ENCODE measurements around the gene HSPB1. TPM values are rescaled to one million over a fixed set of nuclear protein-coding genes. Genes with fewer than 3 reads are reported as not detected.

The HSPB1 gene
- total and polyA plus RNA-seq, 2 donors (not counting 1 experiment from before 2014, with no cell fraction given) = 34.0 to 343 TPM

DNA sequence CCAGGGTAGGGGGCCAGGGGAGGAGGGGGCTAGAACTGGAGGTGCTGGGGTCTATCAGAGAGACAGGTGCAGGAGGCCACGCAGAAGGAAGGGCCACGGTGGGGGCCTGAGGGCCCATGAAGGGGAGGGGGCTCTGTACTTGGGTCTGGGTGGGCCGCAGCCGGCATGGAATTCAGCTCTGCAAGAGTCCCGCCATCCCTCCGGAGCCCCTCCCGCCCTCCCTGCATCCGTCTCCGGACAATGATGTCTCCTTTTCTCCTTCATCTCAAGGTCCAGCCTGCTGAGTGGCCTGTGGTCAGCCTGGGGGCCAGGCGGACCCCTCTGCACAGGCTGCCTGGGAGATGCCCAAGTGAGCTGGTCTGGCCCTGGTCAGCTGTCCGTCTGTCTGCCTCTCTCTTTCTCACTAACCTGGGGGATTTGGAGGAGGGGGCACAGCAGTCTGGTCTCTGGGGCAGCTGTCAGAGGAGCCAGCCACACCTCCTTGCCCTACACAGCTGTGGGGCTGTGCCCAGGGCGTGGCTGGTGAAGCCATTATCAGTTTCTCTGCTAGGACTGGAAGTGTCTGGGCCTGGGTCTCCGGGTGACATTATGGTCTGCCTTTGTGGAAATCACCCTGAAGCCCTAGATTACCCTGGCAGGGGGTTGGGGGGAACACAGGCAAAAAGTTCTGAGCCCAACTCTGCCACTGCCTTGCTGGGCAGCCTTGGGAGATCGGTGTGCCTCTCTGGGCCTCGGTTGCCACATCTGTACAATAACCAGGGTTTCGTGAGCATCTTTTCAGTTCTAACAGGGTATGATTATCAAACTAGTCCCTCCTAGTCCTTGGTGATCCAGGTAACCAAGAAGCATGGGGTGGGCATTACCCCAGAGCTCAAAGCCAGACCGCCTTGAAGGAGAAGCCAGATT lies 19.0 kb upstream of the HSPB1 start:
- Mint-ChIP-seq H3K4me1 (peaks cover 15% of the 10 kb centered on the region), H3K27ac (no peak overlapping the region), H3K9me3 (ENCODE audit: insufficient read depth) (no peaks in the 10 kb centered on the region), H3K4me3 (peak overlapping the region; percentile 77), H3K27me3 (peaks cover 38% of the 10 kb centered on the region)
- TF ChIP-seq EZH2 (IDR thresholded peaks at IDR 0.05; ENCODE audit: borderline replicate concordance, insufficient read depth, low read depth, low read length, poor library complexity, severe bottlenecking) = no peak
- intact Hi-C loops (cut with micrococcal nuclease) = no loop called here
- DNase-seq (no peak), ATAC-seq (ENCODE audit: low read depth) (no peak)
- WGBS (ENCODE audit: insufficient coverage) = 96% methylated on average over 13 of the region's 17 CpGs
- H3K4me1 ChIP-seq (ENCODE audit: control insufficient read depth in 2 of 2, insufficient read depth in 2 of 2, low read length in 2 of 2) = peaks cover 12 to 19% of the 10 kb centered on the region in 2 donors
- POLR2A ChIA-PET = interaction anchor here (0.7 kb wide), 1 partner anchor 52 kb away, joined by 6 read pairs; no protein-coding TSS in a partner anchor
- CTCF ChIA-PET = interaction anchor here (1.5 to 2.8 kb wide), 2 partner anchors 31 to 77 kb away, joined by 4 to 12 read pairs; no protein-coding TSS in a partner anchor
- peaks cover 0 to 4% (median 0%) of the 10 kb centered on the region in 3 donors for H3K9me3 ChIP-seq (ENCODE audit: control extremely low read depth in 1 of 3, control insufficient read depth in 2 of 3, insufficient read depth in 1 of 3, low read length in 2 of 3)
- H4K20me1 ChIP-seq (ENCODE audit: control insufficient read depth, insufficient read depth, low read length, poor library complexity, severe bottlenecking) = no peaks in the 10 kb centered on the region
- H3K36me3 ChIP-seq (replicated peaks in 1 of 2; ENCODE audit: control extremely low read depth in 1 of 2, control insufficient read depth in 1 of 2, extremely low read depth in 1 of 2, insufficient read depth in 2 of 2, low read length in 1 of 2) = no peaks in the 10 kb centered on the region
- peak overlapping the region; percentile 42 for H3K9ac ChIP-seq (ENCODE audit: low read length)
- H3K27ac ChIP-seq (ENCODE audit: low read length in 2 of 2) = no peak overlapping the region
- no peak overlapping the region for H3K4me3 ChIP-seq (ENCODE audit: control extremely low read depth in 1 of 5, extremely low read depth in 1 of 5, insufficient read depth in 1 of 5, low read depth in 2 of 5, low read length in 4 of 5)
- peak overlapping the region; percentile 85 for H3K4me2 ChIP-seq (replicated peaks; ENCODE audit: low read depth, low read length, poor library complexity, severe bottlenecking)
- H3K79me2 ChIP-seq (ENCODE audit: control insufficient read depth, insufficient read depth, low read length) = no peaks in the 10 kb centered on the region
- H2AFZ ChIP-seq (ENCODE audit: insufficient read depth, low read depth, low read length, poor library complexity, severe bottlenecking) = peak overlapping the region; percentile 38
- H3K27me3 ChIP-seq (replicated peaks in 1 of 4; ENCODE audit: control extremely low read depth in 1 of 4, control insufficient read depth in 3 of 4, insufficient read depth in 4 of 4, low read length in 3 of 4) = peaks cover 0 to 51% (median 18%) of the 10 kb centered on the region in 4 experiments

DNA sequence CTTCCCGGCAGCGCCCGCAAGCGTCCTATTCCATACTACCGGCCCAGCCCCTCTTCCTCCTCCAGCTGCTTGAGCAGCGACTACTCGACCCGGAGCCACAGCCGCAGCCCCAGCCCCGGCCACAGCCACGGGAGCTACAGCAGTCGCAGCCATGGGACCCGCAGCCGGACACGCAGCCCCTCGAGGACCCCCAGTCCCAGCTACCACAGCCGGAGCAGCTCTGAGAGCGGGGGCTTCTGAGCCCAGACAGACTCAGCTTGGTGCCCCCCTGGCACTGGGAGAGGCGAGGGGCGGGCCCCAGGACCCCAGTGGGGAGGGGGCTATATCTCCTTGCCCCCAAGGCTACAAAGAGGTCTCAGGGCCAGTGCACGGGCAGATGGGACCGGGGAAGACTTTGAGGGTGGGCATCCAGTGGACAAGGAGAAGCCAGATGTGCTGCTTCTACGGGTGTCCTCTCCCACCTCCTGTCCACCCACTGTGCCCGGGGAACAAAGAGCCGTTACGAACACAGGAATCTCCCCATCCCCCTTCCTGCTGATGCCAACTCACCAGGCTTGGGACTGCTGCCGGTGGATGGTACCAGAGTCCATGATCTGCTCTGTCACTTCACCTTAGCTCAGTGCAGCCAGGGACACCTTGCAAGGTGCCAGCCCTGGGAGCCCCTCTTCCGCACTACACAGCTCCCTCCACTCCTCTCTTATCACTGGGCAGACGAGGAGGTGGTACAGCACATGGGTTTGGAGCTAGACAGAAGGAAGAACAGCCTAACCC lies 16.7 kb upstream of the HSPB1 start:
- H3K9me3 Mint-ChIP-seq (ENCODE audit: insufficient read depth) = no peaks in the 10 kb centered on the region
- Histone ChIP-seq H3K27me3 (replicated peaks in 1 of 4; ENCODE audit: control extremely low read depth in 1 of 4, control insufficient read depth in 3 of 4, insufficient read depth in 4 of 4, low read length in 3 of 4) (peaks cover 0 to 44% (median 15%) of the 10 kb centered on the region in 4 experiments), H3K4me3 (ENCODE audit: control extremely low read depth in 1 of 5, extremely low read depth in 1 of 5, insufficient read depth in 1 of 5, low read depth in 2 of 5, low read length in 4 of 5) (no peak overlapping the region), H4K20me1 (ENCODE audit: control insufficient read depth, insufficient read depth, low read length, poor library complexity, severe bottlenecking) (no peaks in the 10 kb centered on the region), H3K9ac (ENCODE audit: low read length) (no peak overlapping the region), H3K79me2 (ENCODE audit: control insufficient read depth, insufficient read depth, low read length) (no peaks in the 10 kb centered on the region), H3K4me2 (replicated peaks; ENCODE audit: low read depth, low read length, poor library complexity, severe bottlenecking) (no peak overlapping the region), H3K27ac (ENCODE audit: low read length in 2 of 2) (no peak overlapping the region), H3K9me3 (ENCODE audit: control extremely low read depth in 1 of 3, control insufficient read depth in 2 of 3, insufficient read depth in 1 of 3, low read length in 2 of 3) (peaks cover 0 to 4% (median 0%) of the 10 kb centered on the region in 3 donors), H2AFZ (ENCODE audit: insufficient read depth, low read depth, low read length, poor library complexity, severe bottlenecking) (no peak overlapping the region), H3K36me3 (replicated peaks in 1 of 2; ENCODE audit: control extremely low read depth in 1 of 2, control insufficient read depth in 1 of 2, extremely low read depth in 1 of 2, insufficient read depth in 2 of 2, low read length in 1 of 2) (no peaks in the 10 kb centered on the region), H3K4me1 (ENCODE audit: control insufficient read depth in 2 of 2, insufficient read depth in 2 of 2, low read length in 2 of 2) (peaks cover 12 to 18% of the 10 kb centered on the region in 2 donors)
- intact Hi-C loops (cut with micrococcal nuclease) = no loop called here
- ChIA-PET POLR2A (interaction anchor here (0.5 to 0.6 kb wide), 2 partner anchors 41 to 1050 kb away, joined by 4 to 6 read pairs; no protein-coding TSS in a partner anchor), CTCF (interaction anchor here (0.7 to 1.1 kb wide), 3 partner anchors 24 to 28 kb away, joined by 3 read pairs; no protein-coding TSS in a partner anchor)
- no peak for ATAC-seq (ENCODE audit: low read depth)
- WGBS (ENCODE audit: insufficient coverage) = 93% methylated on average over 29 of the region's 29 CpGs
- peaks cover 26% of the 10 kb centered on the region for H3K27me3 Mint-ChIP-seq
- no peak overlapping the region for H3K27ac Mint-ChIP-seq
- peaks cover 14% of the 10 kb centered on the region for H3K4me1 Mint-ChIP-seq
- no peak for DNase-seq
- no peak overlapping the region for H3K4me3 Mint-ChIP-seq
- TF ChIP-seq EZH2 (IDR thresholded peaks at IDR 0.05; ENCODE audit: borderline replicate concordance, insufficient read depth, low read depth, low read length, poor library complexity, severe bottlenecking) = no peak
- TF ChIP-seq, protein P1, sequence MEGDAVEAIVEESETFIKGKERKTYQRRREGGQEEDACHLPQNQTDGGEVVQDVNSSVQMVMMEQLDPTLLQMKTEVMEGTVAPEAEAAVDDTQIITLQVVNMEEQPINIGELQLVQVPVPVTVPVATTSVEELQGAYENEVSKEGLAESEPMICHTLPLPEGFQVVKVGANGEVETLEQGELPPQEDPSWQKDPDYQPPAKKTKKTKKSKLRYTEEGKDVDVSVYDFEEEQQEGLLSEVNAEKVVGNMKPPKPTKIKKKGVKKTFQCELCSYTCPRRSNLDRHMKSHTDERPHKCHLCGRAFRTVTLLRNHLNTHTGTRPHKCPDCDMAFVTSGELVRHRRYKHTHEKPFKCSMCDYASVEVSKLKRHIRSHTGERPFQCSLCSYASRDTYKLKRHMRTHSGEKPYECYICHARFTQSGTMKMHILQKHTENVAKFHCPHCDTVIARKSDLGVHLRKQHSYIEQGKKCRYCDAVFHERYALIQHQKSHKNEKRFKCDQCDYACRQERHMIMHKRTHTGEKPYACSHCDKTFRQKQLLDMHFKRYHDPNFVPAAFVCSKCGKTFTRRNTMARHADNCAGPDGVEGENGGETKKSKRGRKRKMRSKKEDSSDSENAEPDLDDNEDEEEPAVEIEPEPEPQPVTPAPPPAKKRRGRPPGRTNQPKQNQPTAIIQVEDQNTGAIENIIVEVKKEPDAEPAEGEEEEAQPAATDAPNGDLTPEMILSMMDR (IDR thresholded peaks at IDR 0.05) = no peak
